ENCODE measurements around the gene PIK3C3.

- TF ChIP-seq, protein P1, sequence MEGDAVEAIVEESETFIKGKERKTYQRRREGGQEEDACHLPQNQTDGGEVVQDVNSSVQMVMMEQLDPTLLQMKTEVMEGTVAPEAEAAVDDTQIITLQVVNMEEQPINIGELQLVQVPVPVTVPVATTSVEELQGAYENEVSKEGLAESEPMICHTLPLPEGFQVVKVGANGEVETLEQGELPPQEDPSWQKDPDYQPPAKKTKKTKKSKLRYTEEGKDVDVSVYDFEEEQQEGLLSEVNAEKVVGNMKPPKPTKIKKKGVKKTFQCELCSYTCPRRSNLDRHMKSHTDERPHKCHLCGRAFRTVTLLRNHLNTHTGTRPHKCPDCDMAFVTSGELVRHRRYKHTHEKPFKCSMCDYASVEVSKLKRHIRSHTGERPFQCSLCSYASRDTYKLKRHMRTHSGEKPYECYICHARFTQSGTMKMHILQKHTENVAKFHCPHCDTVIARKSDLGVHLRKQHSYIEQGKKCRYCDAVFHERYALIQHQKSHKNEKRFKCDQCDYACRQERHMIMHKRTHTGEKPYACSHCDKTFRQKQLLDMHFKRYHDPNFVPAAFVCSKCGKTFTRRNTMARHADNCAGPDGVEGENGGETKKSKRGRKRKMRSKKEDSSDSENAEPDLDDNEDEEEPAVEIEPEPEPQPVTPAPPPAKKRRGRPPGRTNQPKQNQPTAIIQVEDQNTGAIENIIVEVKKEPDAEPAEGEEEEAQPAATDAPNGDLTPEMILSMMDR (conservative IDR thresholded peaks at IDR 0.05; ENCODE audit: low read length): no peak
- TF ChIP-seq EZH2phosphoT487 (IDR thresholded peaks at IDR 0.05; ENCODE audit: borderline replicate concordance, low read depth, low read length): no peak
Measured at GRCh38 chr18:42112657-42113420, 157.8 kb downstream of the PIK3C3 start.

Data from OCI-LY7 (cell line).